ENCODE data around the gene NOD1. TPM values are rescaled to one million over a fixed set of nuclear protein-coding genes. Genes with fewer than 3 reads are reported as not detected.

The NOD1 gene
- total and polyA plus RNA-seq, 2 of the 8 experiments (the other 6 are each of a cell fraction or from before 2014, with no cell fraction given), result 3.8 to 6.5 TPM

GRCh38 chr7:30491417-30491816, 12.8 kb upstream of the NOD1 start:
- no peaks in the 10 kb centered on the region for H3K79me2 ChIP-seq (ENCODE audit: control insufficient read depth in 1 of 2, insufficient read depth in 2 of 2, low read length in 2 of 2)
- no peak overlapping the region for H3K23ac ChIP-seq (ENCODE audit: insufficient read length)
- peaks cover 2 to 17% (median 5%) of the 10 kb centered on the region in 4 experiments; a peak in 6 of 8 replicates for H3K36me3 ChIP-seq (ENCODE audit: control insufficient read depth in 2 of 4, insufficient read depth in 4 of 4, low read length in 3 of 4)
- H3K23me2 ChIP-seq (ENCODE audit: low read depth, low read length), result no peaks in the 10 kb centered on the region
- H4K20me1 ChIP-seq (replicated peaks in 1 of 2; ENCODE audit: control insufficient read depth in 1 of 2, insufficient read depth in 2 of 2, low read length in 2 of 2), result no peaks in the 10 kb centered on the region
- H2BK15ac ChIP-seq (ENCODE audit: low read length), result no peak overlapping the region
- no peak overlapping the region for H2BK12ac ChIP-seq (ENCODE audit: low read depth, low read length)
- no peak overlapping the region for H2BK120ac ChIP-seq (replicated peaks; ENCODE audit: low read depth, low read length)
- no peak overlapping the region for H4K5ac ChIP-seq (ENCODE audit: insufficient read length, low read depth, low read length)
- H3K9me3 ChIP-seq (ENCODE audit: insufficient read depth in 2 of 2, low read depth in 1 of 2, low read length in 1 of 2), result peaks cover 5 to 18% of the 10 kb centered on the region in 2 experiments
- H2BK20ac ChIP-seq (ENCODE audit: low read length), result no peak overlapping the region
- no peak overlapping the region for H4K8ac ChIP-seq (ENCODE audit: extremely low read depth, insufficient read depth, low read length)
- TF ChIP-seq ATF3 (IDR thresholded peaks at IDR 0.05; ENCODE audit: insufficient read depth, low read depth, low read length) (no peak), SRF (IDR thresholded peaks at IDR 0.05; ENCODE audit: low read depth, low read length) (no peak), TAF1 (IDR thresholded peaks at IDR 0.05; ENCODE audit: low read depth, low read length) (no peak), CEBPB (IDR thresholded peaks at IDR 0.05; ENCODE audit: low read depth, low read length) (no peak), CTBP2 (IDR thresholded peaks at IDR 0.05; ENCODE audit: borderline replicate concordance, insufficient read depth, insufficient read length, low read length) (no peak), KDM1A (IDR thresholded peaks at IDR 0.05; ENCODE audit: borderline replicate concordance, low read length) (no peak), EZH2 (IDR thresholded peaks at IDR 0.05; ENCODE audit: low read depth, low read length, severe bottlenecking) (no peak), CHD2 (IDR thresholded peaks at IDR 0.05; ENCODE audit: low read length) (no peak), BRCA1 (IDR thresholded peaks at IDR 0.05; ENCODE audit: low read depth, low read length) (no peak), EGR1 (IDR thresholded peaks at IDR 0.05; ENCODE audit: borderline replicate concordance, low read depth, low read length) (no peak), YY1 (IDR thresholded peaks at IDR 0.05; ENCODE audit: low read depth, low read length) (no peak), NANOG (IDR thresholded peaks at IDR 0.05; ENCODE audit: insufficient read depth, low read depth, low read length, poor library complexity, severe bottlenecking) (no peak), SUZ12 (IDR thresholded peaks at IDR 0.05; ENCODE audit: low read length) (no peak)
- TF ChIP-seq, protein P1, sequence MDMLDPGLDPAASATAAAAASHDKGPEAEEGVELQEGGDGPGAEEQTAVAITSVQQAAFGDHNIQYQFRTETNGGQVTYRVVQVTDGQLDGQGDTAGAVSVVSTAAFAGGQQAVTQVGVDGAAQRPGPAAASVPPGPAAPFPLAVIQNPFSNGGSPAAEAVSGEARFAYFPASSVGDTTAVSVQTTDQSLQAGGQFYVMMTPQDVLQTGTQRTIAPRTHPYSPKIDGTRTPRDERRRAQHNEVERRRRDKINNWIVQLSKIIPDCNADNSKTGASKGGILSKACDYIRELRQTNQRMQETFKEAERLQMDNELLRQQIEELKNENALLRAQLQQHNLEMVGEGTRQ (IDR thresholded peaks at IDR 0.05; ENCODE audit: low read length), result no peak
- H3K27ac ChIP-seq (ENCODE audit: low read depth, low read length), result no peak overlapping the region
- no peak for FAIRE-seq
- no peaks in the 10 kb centered on the region for H3K79me1 ChIP-seq (ENCODE audit: low read depth, low read length)
- H3K4me2 ChIP-seq (ENCODE audit: insufficient read depth in 1 of 2, low read depth in 2 of 2, low read length in 2 of 2), result no peak overlapping the region
- H3K18ac ChIP-seq (ENCODE audit: extremely low read depth, low read length), result no peak overlapping the region
- ChIA-PET CTCF (ENCODE audit: partially characterized antibody) (no interaction called here), POLR2A (ENCODE audit: partially characterized antibody) (no interaction called here)
- H2AK5ac ChIP-seq (ENCODE audit: low read depth, low read length), result no peak overlapping the region
- no peak overlapping the region for H3K9ac ChIP-seq (replicated peaks in 1 of 4; ENCODE audit: extremely low read depth in 1 of 4, low read depth in 3 of 4, low read length in 3 of 4)
- no peak overlapping the region for H3K14ac ChIP-seq (ENCODE audit: insufficient read length)
- no peaks in the 10 kb centered on the region for H3K27me3 ChIP-seq (replicated peaks in 1 of 4; ENCODE audit: control insufficient read depth in 3 of 4, extremely low read depth in 1 of 4, insufficient read depth in 3 of 4, low read length in 3 of 4)
- H2AFZ ChIP-seq (ENCODE audit: low read length), result no peak overlapping the region
- H3K4me3 ChIP-seq (ENCODE audit: extremely low read depth in 1 of 4, insufficient read depth in 2 of 4, low read depth in 3 of 4, low read length in 4 of 4), result no peak overlapping the region
- H3K4me1 ChIP-seq (replicated peaks in 1 of 4; ENCODE audit: control insufficient read depth in 3 of 4, insufficient read depth in 4 of 4, low read length in 3 of 4), result no peaks in the 10 kb centered on the region
- no peak overlapping the region for H3K4ac ChIP-seq (replicated peaks; ENCODE audit: insufficient read length, low read depth, low read length)
- no peak overlapping the region for H3K56ac ChIP-seq (replicated peaks; ENCODE audit: insufficient read length, low read depth, low read length)
- no peak for DNase-seq (ENCODE audit: low read depth in 1 of 2, low spot score in 2 of 2)
- no peak overlapping the region for H4K91ac ChIP-seq (replicated peaks; ENCODE audit: insufficient read length, low read length)
- no peak overlapping the region for H2BK5ac ChIP-seq (ENCODE audit: low read depth, low read length)

All from H1 (cell line).